HG03045 (cell line): ENCODE results near the gene GRAMD2B.
"Not testable (repeated sequence)": the region's sequence is repeated elsewhere in the genome, so short reads cannot be mapped to it uniquely, and the experiment has no call there.

ENCODE experiments used
- ATAC-seq: cut with Tn5 transposase; IDR thresholded peaks from one replicate; pipeline ENCODE4 v1.9.1; 2021; ENCODE audit warnings: mild to moderate bottlenecking, moderate library complexity; ENCODE audit not compliant: unreplicated experiment

The GRAMD2B gene

DNA sequence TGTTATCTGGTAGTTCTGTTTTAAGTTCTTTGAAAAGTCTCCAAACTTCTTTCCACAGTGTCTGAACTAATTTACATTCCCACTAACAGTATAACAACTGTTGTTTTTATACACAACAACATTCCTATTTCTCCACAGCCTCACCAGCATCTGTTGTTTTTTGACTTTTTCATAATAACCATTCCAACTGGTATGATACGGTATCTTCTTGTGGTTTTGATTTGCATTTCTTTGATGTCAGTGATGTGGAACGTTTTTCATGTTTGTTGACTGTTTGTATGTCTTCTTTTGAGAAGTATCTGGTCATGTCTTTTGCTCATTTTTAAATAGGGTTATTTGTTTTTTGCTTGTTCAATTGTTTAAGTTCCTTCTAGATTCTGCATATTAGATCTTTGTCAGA lies 12.6 kb upstream of the GRAMD2B start:
- ATAC-seq: no peak

DNA sequence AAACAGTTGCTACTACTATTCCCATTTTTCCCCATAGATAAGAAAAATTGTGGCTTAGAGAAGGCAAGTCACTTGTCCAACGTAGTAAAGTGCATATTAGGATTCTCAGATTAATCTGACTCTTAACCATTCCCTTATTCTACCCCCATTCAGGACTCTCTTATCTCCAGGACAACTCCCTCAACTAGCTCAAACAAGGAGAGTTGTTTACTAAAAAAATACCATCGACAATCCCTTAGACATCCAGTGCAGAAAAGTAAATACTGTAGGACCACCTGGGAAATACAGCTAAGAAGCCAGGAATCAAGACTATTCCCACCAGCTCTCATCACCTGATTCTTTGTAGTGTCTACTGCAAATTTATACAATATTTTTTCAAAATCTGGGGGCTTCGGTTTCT lies 9.4 kb upstream of the GRAMD2B start:
- ATAC-seq: no peak

DNA sequence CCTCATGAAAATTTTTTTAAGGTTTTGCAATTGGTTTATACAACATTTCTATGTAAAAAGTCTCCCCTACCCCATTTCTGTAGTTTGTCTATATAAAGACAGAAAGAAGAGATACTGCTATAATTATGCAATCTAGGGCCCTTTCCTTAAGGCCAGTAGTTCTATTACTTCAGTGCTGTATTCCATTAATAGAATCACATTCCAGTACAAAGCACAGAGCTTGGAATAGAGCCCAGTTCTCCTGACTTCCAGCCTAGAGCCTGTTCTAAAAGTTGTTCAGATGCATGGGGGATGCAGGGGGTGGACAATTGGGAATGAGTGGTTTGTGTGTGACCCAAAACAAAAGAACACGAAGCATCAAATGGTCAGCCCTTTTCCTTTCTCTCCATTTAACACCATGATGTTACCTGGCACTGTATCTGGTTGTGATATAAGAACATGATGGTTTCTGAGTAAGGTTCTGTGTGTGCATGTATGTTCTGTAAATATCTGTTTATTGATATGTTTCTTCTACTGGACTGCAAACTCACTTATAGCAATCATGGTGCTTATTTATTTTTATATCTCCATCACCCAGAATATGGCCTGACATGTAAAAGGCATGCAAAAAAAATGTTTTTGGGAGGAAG lies 8.2 kb upstream of the GRAMD2B start:
- ATAC-seq: no peak

DNA sequence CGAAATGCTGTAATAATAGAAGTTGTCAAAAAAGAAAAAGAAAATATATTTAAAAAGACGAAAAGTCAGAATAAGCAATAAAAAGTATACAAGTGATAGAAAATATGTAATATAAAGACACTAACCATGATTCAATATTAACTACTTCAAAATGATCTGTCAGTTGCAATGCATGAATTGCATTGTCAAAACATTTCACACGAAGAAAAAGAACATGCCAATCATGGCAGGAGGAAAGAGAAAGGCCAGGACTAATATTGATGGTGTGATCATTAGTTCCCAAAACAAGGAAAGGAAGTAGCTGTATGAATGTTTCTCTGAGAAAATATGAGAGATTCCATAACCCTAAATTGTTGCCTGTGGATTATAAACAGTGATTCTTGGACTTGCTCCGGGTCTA lies 7.4 kb upstream of the GRAMD2B start:
- ATAC-seq: no peak

DNA sequence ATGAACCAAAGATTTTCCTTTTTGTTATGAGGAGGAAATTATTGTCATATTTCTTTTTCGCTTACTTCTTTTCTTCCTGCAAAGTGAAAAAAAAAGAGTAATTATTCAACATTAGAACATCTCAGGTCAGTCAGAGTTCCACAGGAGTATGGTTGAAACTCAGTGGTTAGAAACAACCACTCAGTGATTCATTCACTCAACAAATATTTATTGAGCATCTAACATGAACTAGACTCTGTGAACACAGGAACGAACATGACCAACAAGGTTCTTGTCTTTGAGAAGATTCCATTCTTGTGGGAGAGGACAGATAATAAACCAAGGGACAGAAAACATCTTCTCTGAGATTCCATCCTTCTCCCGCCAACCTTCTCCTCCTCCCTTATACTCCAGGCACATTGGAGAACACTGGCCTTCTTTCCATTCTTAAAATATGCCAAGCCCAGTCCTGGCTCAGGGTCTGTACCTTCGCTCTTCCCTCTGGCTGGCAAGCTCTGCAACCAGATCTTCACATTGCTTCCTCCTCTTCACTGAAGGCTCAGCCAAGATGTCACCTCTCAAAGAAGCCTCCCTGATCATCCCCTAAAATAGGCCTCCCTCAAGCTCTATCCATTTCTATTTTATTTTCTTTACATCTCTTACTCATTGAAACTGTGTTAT lies 6.8 kb upstream of the GRAMD2B start:
- ATAC-seq: no peak

DNA sequence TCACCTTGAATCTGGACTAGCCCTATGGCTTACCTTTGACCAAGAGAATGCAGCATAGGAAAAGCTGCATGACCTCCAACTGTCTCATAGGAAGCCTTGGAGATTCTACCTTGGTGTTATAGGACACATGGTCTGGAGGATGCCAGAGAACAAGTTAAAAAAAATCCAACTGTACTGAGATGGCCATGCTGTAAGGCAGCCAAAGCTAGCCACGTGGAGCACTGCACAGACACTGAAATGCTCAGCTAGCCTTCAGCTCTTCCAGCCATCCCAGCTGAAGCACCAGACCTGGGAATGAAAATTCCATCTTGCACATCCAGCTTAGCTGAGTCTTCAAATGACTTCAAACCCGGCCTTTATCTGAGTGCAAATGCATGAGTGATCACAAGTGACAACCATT lies 6.0 kb upstream of the GRAMD2B start:
- ATAC-seq: no peak

DNA sequence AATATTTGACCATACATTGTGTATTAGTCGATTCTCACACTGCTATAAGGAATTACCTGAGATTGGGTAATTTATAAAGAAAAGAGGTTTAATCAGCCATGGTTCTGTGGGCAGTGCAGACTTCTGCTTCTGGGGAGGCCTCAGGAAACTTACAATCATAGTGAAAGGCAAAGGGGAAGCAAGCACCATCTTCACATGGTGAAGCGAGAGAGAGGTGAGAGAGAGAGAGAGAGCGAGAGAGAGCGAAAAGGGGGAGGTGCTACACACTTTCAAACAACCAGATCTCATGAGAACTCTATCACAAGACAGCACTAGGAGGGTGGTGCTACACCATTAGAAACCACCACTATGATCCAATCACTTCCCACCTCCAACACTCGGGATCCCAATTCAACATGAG lies 4.1 kb upstream of the GRAMD2B start:
- ATAC-seq: no peak

DNA sequence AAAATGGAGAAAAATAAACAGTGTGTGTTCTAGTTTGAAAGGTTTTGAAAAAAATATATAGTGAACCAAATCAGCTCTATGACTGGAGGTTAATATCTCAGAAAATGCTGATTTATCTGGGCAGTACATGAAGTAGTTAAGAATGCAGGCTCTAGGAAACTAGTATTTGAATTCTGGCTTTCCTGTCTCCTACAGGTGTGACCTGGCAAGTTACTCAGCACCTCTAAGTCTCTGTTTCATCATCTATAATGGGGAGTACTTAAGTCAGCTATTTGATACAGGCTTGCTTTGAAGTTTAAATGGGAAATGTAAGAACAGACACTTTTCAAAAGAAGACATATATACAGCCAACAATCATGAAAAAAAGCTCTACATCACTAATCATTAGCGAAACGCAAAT lies 5.2 kb downstream of the GRAMD2B start:
- ATAC-seq: no peak

DNA sequence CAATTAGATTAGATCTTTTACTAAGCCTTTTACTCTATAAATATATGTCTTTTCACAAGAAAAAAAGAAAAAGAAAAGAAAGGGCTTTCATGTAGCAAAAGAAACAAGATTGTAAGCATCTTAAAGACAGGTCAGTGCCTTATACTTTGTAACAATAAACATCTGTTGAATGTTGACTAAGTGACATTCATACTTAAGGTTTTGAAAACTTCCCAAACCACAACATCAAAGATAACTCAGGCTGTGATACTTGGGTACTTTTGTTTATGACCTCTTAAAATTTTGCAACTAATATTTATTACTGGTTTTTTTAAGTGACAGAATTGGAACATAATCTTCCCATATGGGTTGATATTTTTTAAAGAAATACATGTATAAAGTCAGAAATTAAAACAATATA lies 7.4 kb downstream of the GRAMD2B start:
- no peak for ATAC-seq

DNA sequence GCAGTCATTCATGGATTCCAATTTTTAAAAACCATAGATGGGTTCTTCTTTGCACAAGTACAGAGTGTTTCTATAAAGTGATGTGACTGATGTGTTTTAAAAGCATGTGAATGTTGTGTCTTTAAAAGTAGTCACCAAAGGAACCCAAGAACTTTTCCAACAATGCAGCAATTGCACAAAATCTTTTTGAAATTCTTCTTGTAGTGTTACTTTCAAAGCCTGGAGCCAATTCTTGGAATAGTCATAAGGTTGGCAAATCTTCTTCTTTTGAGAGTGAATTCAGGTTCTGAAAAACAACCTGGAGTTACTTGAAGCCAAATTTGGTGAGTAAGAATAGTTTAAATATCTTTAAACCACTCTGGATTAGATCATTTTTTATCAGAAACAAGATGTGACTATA lies 10.5 kb downstream of the GRAMD2B start:
- ATAC-seq: no peak

DNA sequence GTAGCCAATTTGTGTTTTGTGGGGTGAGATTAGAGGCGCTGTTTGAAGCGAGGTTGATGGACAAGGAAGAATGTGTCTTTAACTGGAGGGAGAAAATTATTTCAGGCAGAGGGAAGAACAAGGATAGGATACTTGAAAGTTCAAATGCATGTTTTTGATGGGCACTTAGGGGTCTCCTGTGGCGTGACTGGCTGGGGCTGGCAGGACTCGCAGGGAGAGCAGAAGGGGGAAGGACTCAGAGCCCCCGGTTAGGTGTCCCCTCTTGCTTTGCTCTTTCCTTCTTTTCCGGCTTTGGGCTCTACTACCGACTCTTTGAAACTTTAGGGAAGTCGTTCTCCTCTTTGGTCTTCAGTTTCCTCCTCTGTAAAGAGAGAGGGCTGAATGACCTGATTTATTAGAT lies 12.1 kb downstream of the GRAMD2B start:
- no peak for ATAC-seq

DNA sequence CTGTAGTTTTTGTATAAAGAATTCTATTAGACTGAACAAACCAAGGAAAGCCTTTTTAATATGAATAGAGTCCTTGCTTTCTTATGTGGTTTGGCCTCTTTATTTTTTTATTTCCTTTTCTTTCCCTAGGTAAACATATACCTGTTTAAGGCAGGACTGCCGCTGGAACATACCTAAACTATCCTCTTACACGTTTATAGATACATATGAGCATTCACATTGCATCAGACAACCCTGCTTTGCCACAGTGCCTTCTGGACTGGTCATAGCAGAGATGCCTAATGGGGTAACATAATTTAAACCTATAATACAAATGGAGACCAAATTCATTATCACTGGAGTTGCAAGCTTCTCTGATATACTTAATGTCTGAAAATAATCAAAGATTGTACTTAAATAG lies 12.5 kb downstream of the GRAMD2B start:
- no peak for ATAC-seq

DNA sequence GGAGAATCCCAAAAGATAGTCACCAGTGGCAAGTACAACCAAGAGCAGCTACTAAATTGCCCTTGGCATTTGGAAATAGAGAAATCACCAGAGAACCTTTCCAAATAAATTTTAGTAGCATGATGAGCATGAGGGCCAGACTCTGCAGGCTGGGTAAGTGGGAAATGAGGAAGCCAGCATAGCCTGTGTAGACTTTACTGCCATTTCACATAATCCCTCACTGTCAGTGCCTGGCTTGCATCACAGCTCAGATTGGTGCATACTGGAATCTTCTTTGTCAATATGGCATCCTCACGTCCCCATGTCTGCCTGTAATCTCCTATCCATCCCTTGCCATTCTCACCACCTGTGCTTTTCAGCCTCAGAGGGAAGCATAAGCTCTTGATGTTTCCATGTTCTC lies 14.5 kb downstream of the GRAMD2B start:
- no peak for ATAC-seq

DNA sequence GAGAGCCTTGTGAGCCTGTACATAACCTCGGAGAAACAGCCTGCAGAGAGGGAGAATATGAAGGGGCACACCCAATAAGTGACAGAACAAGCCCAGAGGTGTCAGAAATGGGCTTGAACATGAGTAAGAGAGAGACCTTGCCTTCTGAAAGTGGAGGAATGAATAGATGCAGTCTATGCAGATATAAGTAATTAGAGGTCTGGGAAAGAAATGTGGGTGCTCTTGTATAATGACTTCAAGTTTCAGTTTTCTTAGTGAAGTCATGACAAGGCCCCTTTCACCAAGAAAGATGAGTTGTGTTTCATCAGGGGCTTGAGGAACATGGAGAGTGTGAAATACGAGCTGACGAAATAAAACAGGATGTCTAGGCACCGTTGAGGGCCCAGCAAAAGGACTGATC lies 15.1 kb downstream of the GRAMD2B start:
- peak; percentile 83 for ATAC-seq

DNA sequence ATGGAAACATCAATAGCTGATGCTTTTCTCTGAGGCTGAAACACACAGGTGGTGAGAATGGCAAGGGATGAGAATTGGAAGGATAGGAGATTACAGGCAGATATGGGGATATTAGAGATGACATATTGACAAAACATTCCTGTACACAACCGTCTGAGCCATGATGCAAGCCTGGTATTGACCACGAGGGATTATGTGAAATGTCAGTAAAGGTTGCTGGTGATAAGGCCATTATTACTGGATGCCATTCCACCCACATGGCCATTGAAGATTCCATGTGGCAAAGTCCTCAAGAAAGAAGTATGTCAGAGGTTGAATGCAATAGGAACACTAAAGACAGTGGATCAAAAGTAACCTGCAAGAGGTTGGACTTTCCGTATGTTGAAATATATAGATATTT lies 15.7 kb downstream of the GRAMD2B start:
- ATAC-seq: no peak

DNA sequence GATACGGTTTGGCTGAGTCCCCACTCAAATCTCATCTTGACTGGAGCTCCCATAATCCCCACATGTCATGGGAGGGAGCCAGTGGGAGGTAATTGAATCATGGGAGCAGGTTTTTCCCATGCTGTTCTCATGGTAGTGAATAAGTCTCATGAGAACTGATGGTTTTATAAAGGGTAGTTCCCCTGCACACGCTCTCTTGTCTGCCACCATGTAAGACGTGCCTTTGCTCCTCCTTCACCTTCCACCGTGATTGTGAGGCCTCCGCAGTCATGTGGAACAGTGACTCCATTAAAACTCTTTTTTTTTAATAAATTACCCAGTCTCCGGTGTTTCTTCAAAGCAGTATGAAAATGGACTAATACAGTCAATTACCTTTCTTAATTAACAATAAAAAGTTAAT lies 16.5 kb downstream of the GRAMD2B start:
- ATAC-seq: not testable (repeated sequence)

DNA sequence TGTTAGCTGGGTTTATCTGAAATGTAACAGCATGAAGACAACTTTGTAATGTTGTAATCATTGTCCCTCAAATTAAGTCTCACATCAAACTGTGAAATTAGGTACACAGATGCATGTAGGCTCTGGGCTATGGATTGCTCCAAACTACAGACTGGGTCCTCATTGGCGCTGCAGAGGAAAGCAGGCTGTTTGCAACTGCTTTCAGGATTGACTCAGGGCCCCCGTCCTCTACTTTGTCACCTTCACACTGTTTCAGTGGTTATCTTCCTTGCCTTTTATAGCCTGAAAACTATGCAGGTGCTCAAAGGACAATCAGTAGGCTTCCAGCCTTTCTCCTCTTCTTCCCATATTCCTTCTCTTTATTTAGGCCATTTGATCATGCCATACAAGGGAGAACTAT lies 18.0 kb downstream of the GRAMD2B start:
- ATAC-seq: no peak

DNA sequence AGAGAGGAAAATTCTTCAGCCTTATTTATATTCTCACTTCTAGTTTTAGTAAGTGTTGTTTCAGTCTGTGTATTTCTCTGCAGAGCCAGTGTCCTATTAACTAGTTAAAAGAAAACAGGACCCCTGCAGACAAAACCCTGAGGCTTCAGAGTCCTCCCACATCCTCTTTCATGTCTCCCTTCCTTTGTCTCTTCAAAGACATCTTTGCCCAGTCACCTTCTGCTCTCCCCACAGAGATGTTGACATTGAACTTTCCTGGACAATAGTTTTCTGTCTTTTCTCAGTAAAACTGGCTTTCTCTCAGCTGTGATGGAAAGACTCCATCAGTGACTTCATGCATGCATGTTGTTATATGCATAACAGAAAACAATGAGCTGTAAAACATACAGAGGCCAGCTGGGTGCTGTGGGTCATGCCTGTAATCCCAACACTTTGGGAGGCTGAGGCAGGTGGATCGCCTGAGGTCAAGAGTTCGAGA lies 20.2 kb downstream of the GRAMD2B start:
- peak; percentile 89 for ATAC-seq

DNA sequence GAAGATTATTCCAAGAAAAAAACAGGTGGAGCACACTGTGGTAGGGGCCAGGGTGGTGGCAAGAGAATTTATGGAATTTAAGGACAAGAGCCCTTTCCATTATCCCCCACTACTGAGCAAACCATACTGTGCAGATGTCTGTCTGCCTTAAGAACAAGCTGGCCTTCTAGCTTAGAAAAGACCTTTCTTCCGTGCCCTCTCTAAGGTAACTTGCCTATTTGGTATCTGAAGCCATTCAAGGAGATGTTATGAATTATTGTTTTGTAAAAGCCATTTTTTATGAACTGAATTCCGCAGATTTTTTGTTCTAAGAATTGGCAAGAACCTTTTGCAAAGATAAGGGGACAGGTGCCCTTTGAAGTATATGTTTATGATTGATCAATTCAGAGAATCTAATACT lies 20.9 kb downstream of the GRAMD2B start:
- ATAC-seq: no peak

DNA sequence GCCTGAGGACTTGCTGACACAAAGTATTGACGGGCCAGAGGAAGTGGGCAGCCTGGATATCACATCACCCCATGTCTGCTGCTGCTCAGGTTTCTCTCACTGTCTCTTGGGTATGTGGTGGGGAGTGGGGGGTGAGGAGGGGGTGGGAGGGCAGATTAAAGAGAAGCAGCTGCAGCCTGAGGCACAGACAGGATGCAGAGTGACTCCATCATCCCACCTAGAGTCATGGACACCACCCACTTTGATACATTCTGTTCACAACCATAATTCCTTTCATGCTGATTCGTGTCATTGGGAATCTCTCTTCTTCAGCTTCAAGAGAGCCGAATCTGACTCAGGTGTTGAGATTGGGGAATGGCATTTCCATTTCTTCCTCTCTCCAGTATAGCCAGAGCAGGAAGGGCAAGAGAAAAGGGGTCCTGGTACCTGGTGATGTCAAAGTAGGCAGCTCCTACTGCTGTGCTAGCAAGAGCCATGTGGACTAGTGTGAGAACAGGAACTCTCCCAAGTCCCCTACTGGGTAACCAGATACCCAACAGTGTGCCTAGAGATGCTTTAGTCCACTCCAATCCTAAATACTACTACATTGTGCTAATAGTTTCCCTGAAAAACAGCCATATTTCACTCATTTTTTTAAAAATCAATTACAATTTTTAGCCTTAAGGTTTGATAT lies 22.4 kb downstream of the GRAMD2B start:
- ATAC-seq: no peak

DNA sequence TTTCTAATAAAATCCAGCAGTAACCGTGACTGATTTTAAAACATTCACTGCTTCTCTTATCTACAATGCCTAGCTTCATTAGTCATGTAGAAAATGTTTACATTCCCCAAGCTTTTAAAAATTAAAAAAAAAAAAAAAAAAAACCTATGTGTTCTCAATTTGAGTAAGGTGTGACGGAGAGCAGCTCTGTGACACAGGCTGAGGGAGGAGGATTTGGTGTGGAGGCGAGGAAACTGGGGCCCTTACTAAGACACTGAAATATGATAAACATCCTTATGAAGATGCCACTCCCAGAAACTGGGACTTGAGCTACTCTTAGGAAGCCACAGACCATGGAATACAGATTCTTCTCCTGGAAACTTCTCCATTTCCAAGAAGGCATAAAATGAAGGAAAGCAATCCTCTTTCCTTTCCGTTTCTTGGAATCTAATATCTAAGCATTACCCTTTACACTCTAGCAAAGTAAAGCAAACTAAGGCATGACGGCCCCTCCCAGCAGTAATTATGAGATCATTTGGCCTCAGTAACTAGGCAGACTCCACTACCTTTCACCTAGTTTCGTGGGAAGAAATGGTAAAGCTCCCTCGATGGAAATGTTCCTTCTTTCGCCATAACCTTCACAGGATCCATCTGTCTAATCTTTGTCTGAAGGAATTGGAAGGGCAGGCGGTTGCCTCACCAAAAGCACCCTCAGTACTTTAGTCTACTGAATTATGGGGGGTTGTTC lies 23.5 kb downstream of the GRAMD2B start:
- no peak for ATAC-seq

DNA sequence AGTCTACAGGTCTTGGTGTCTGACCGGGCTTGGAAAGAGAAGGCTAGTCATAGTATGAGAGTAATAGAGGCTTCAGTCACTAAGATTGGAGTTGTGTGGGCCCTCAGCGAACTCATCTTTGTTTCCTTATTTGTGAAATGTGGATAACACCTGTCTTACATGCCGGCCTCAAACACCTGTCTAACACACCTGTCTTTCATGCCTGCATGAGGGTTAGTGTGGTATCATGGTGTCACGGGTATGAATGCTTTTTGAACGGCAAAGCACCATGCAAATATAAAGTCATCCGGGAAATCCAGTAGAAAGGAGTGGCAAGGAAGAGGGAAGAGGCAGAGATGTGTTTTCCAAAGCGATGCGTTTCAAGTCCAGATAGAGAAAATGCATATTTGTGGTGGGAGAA lies 25.5 kb downstream of the GRAMD2B start:
- ATAC-seq: no peak
